ENCODE data around the gene SMIM20.

DNA sequence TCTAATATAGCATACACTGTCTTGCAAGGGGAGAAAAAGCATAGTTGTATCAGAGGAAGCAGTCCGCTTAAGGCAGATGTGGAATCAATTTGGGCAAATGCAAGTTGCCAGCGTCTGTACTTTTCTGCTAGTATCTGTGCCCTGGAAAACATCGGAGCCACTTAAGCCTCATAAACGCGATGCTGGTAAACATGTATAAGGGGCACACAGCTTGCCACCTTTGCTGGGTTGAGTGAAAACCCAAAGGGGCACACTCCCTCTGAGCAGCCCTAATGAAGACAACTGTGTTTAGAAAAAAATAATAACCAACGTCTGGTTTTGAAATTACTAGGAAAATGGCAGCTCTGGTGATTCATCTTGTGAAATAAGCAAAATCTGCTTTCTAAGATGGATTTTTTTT is 24.3 kb downstream of the SMIM20 start:
- TF ChIP-seq, protein P1, sequence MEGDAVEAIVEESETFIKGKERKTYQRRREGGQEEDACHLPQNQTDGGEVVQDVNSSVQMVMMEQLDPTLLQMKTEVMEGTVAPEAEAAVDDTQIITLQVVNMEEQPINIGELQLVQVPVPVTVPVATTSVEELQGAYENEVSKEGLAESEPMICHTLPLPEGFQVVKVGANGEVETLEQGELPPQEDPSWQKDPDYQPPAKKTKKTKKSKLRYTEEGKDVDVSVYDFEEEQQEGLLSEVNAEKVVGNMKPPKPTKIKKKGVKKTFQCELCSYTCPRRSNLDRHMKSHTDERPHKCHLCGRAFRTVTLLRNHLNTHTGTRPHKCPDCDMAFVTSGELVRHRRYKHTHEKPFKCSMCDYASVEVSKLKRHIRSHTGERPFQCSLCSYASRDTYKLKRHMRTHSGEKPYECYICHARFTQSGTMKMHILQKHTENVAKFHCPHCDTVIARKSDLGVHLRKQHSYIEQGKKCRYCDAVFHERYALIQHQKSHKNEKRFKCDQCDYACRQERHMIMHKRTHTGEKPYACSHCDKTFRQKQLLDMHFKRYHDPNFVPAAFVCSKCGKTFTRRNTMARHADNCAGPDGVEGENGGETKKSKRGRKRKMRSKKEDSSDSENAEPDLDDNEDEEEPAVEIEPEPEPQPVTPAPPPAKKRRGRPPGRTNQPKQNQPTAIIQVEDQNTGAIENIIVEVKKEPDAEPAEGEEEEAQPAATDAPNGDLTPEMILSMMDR (IDR thresholded peaks at IDR 0.05): no peak
- no peak for TF ChIP-seq POLR2A (IDR thresholded peaks at IDR 0.05)
